ENCODE results near the gene C1orf21.

Gene C1orf21

GRCh38 chr1:184455786-184456185, 69.0 kb downstream of the C1orf21 start:
- no peak for DNase-seq (ENCODE audit: low spot score)

GRCh38 chr1:184456189-184456588, 69.4 kb downstream of the C1orf21 start:
- DNase-seq (ENCODE audit: low spot score) = no peak

- DNase-seq (ENCODE audit: low spot score) = no peak
Measured at GRCh38 chr1:184457500-184457899, 70.7 kb downstream of the C1orf21 start.

- DNase-seq (ENCODE audit: low spot score) = no peak
Measured at GRCh38 chr1:184461321-184461720, 74.5 kb downstream of the C1orf21 start.

- DNase-seq (ENCODE audit: low spot score) = no peak
Measured at GRCh38 chr1:184462155-184462554, 75.3 kb downstream of the C1orf21 start.

GRCh38 chr1:184462990-184463389, 76.2 kb downstream of the C1orf21 start:
- no peak for DNase-seq (ENCODE audit: low spot score)

GRCh38 chr1:184463680-184464079, 76.9 kb downstream of the C1orf21 start:
- no peak for DNase-seq (ENCODE audit: low spot score)

GRCh38 chr1:184464757-184465156, 77.9 kb downstream of the C1orf21 start:
- no peak for DNase-seq (ENCODE audit: low spot score)

- DNase-seq (ENCODE audit: low spot score) = no peak
Measured at GRCh38 chr1:184465489-184466146, 78.8 kb downstream of the C1orf21 start.

- DNase-seq (ENCODE audit: low spot score) = no peak
Measured at GRCh38 chr1:184467295-184467694, 80.5 kb downstream of the C1orf21 start.

- DNase-seq (ENCODE audit: low spot score) = no peak
Measured at GRCh38 chr1:184469396-184469795, 82.6 kb downstream of the C1orf21 start.

GRCh38 chr1:184471686-184472085, 84.9 kb downstream of the C1orf21 start:
- no peak for DNase-seq (ENCODE audit: low spot score)

GRCh38 chr1:184472136-184472535, 85.3 kb downstream of the C1orf21 start:
- DNase-seq (ENCODE audit: low spot score) = no peak

- DNase-seq (ENCODE audit: low spot score) = no peak
Measured at GRCh38 chr1:184473176-184473966, 86.5 kb downstream of the C1orf21 start.

GRCh38 chr1:184476187-184476586, 89.4 kb downstream of the C1orf21 start:
- DNase-seq (ENCODE audit: low spot score) = no peak

- no peak for DNase-seq (ENCODE audit: low spot score)
Measured at GRCh38 chr1:184479435-184480167, 92.8 kb downstream of the C1orf21 start.

- DNase-seq (ENCODE audit: low spot score) = no peak
Measured at GRCh38 chr1:184480736-184481135, 93.9 kb downstream of the C1orf21 start.

GRCh38 chr1:184482136-184482535, 95.3 kb downstream of the C1orf21 start:
- no peak for DNase-seq (ENCODE audit: low spot score)

GRCh38 chr1:184483101-184483683, 96.4 kb downstream of the C1orf21 start:
- no peak for DNase-seq (ENCODE audit: low spot score)

GRCh38 chr1:184485751-184486723, 99.2 kb downstream of the C1orf21 start:
- DNase-seq (ENCODE audit: low spot score) = no peak

GRCh38 chr1:184486761-184487445, 100.1 kb downstream of the C1orf21 start:
- no peak for DNase-seq (ENCODE audit: low spot score)

Data from hematopoietic multipotent progenitor cell treated with erythropoietin and hydrocortisone succinate and interleukin-3 and kit ligand, for 15 days (in vitro differentiated cells).